Measurements from ENCODE around the gene ACAA1. TPM values are rescaled to one million over a fixed set of nuclear protein-coding genes. Genes with fewer than 3 reads are reported as not detected.

ACAA1 gene
- 88.3 TPM for total RNA-seq
- long read RNA-seq, transcript ACAA1-203 (10 exons, 1,944 nt) = minor isoform, 5 of 177 reads
- long read RNA-seq, transcript ACAA1-202 (12 exons, 1,785 nt) = major isoform, 99 of 177 reads
- long read RNA-seq, partial matches to known transcripts = 17 of 177 reads
- long read RNA-seq, other reads (novel, unspliced or antisense) = 55 of 177 reads

- H3K4me1 ChIP-seq = peaks cover 68% of the 10 kb centered on the region
- peaks cover 48% of the 10 kb centered on the region for H3K36me3 ChIP-seq
- H3K27me3 ChIP-seq (ENCODE audit: low read depth) = no peaks in the 10 kb centered on the region
- H3K4me3 ChIP-seq = peak within 1 kb of the TSS; percentile 97
- ATAC-seq (peak; percentile 96 to 97), DNase-seq (peak; percentile 100)
- H3K9me3 ChIP-seq = no peaks in the 10 kb centered on the region
- no peak for TF ChIP-seq CTCF (IDR thresholded peaks at IDR 0.05)
- intact Hi-C loops (cut with DNase I) = no loop called here
- H3K27ac ChIP-seq = peak within 1 kb of the TSS; percentile 96
Observed at GRCh38 chr3:38136777-38137614, at the start of gene ACAA1. Gene ACAA1 (minus strand): TSS chr3:38137127. CDS start chr3:38137035, 92 bp downstream.

GRCh38 chr3:38177181-38177580, 40.3 kb upstream of the ACAA1 start:
- Histone ChIP-seq H3K27ac (no peak overlapping the region), H3K36me3 (no peaks in the 10 kb centered on the region), H3K4me1 (peaks cover 30% of the 10 kb centered on the region), H3K9me3 (no peaks in the 10 kb centered on the region), H3K27me3 (ENCODE audit: low read depth) (no peaks in the 10 kb centered on the region), H3K4me3 (no peak overlapping the region)
- ATAC-seq (no peak), DNase-seq (no peak)
- TF ChIP-seq CTCF (IDR thresholded peaks at IDR 0.05) = no peak
- intact Hi-C loops (cut with DNase I) = no loop called here

- no peak overlapping the region for H3K27ac ChIP-seq
- intact Hi-C loops (cut with DNase I) = no loop called here
- no peaks in the 10 kb centered on the region for H3K27me3 ChIP-seq (ENCODE audit: low read depth)
- no peaks in the 10 kb centered on the region for H3K36me3 ChIP-seq
- no peaks in the 10 kb centered on the region for H3K9me3 ChIP-seq
- DNase-seq = no peak
- no peak for ATAC-seq
- H3K4me3 ChIP-seq = no peak overlapping the region
- peaks cover 33% of the 10 kb centered on the region for H3K4me1 ChIP-seq
- TF ChIP-seq CTCF (IDR thresholded peaks at IDR 0.05) = no peak
Observed at GRCh38 chr3:38173834-38174418, 37.0 kb upstream of the ACAA1 start.

- H3K27ac ChIP-seq = no peak overlapping the region
- intact Hi-C loops (cut with DNase I) = no loop called here
- H3K9me3 ChIP-seq = no peaks in the 10 kb centered on the region
- H3K4me1 ChIP-seq = peaks cover 34% of the 10 kb centered on the region
- DNase-seq (no peak), ATAC-seq (no peak)
- no peaks in the 10 kb centered on the region for H3K36me3 ChIP-seq
- no peaks in the 10 kb centered on the region for H3K27me3 ChIP-seq (ENCODE audit: low read depth)
- no peak overlapping the region for H3K4me3 ChIP-seq
- no peak for TF ChIP-seq CTCF (IDR thresholded peaks at IDR 0.05)
Observed at GRCh38 chr3:38171622-38172021, 34.7 kb upstream of the ACAA1 start.

GRCh38 chr3:38170722-38171121, 33.8 kb upstream of the ACAA1 start:
- no peaks in the 10 kb centered on the region for H3K9me3 ChIP-seq
- ATAC-seq (no peak), DNase-seq (no peak)
- H3K36me3 ChIP-seq = no peaks in the 10 kb centered on the region
- H3K4me3 ChIP-seq = no peak overlapping the region
- no peaks in the 10 kb centered on the region for H3K27me3 ChIP-seq (ENCODE audit: low read depth)
- intact Hi-C loops (cut with DNase I) = no loop called here
- peaks cover 40% of the 10 kb centered on the region for H3K4me1 ChIP-seq
- no peak overlapping the region for H3K27ac ChIP-seq
- TF ChIP-seq CTCF (IDR thresholded peaks at IDR 0.05) = no peak
